Measurements from ENCODE around the gene FBXL13.

Gene FBXL13

GRCh38 chr7:102896585-102896984 is 178.0 kb downstream of the FBXL13 start:
- DNase-seq (ENCODE audit: low read depth) = no peak

- no peak for DNase-seq (ENCODE audit: low read depth)
Measured at GRCh38 chr7:102895602-102896001, 179.0 kb downstream of the FBXL13 start.

GRCh38 chr7:102892631-102893278 is 181.8 kb downstream of the FBXL13 start:
- peak; percentile 88 for DNase-seq (ENCODE audit: low read depth)

- DNase-seq (ENCODE audit: low read depth) = peak; percentile 81
Measured at GRCh38 chr7:102891693-102892261, 182.8 kb downstream of the FBXL13 start.

GRCh38 chr7:102890971-102891692 is 183.5 kb downstream of the FBXL13 start:
- DNase-seq (ENCODE audit: low read depth) = no peak

- DNase-seq (ENCODE audit: low read depth) = peak; percentile 54
Measured at GRCh38 chr7:102890292-102890970, 184.2 kb downstream of the FBXL13 start.

GRCh38 chr7:102889851-102890250 is 184.7 kb downstream of the FBXL13 start:
- DNase-seq (ENCODE audit: low read depth) = no peak

GRCh38 chr7:102888561-102889233 is 185.9 kb downstream of the FBXL13 start:
- no peak for DNase-seq (ENCODE audit: low read depth)

- peak; percentile 81 for DNase-seq (ENCODE audit: low read depth)
Measured at GRCh38 chr7:102883098-102883860, 191.3 kb downstream of the FBXL13 start.

- peak; percentile 99 for DNase-seq (ENCODE audit: low read depth)
Measured at GRCh38 chr7:102875700-102876295, 198.8 kb downstream of the FBXL13 start.

GRCh38 chr7:102874966-102875365 is 199.6 kb downstream of the FBXL13 start:
- peak; percentile 75 for DNase-seq (ENCODE audit: low read depth)

- DNase-seq (ENCODE audit: low read depth) = peak; percentile 94
Measured at GRCh38 chr7:102874166-102874829, 200.3 kb downstream of the FBXL13 start.

- no peak for DNase-seq (ENCODE audit: low read depth)
Measured at GRCh38 chr7:102873470-102874165, 201.0 kb downstream of the FBXL13 start.

- DNase-seq (ENCODE audit: low read depth) = peak; percentile 95
Measured at GRCh38 chr7:102872460-102872859, 202.1 kb downstream of the FBXL13 start.

GRCh38 chr7:102869195-102869594 is 205.4 kb downstream of the FBXL13 start:
- no peak for DNase-seq (ENCODE audit: low read depth)

GRCh38 chr7:102866535-102867215 is 207.9 kb downstream of the FBXL13 start:
- no peak for DNase-seq (ENCODE audit: low read depth)

GRCh38 chr7:102864958-102865357 is 209.6 kb downstream of the FBXL13 start:
- peak; percentile 21 for DNase-seq (ENCODE audit: low read depth)

GRCh38 chr7:102860351-102860811 is 214.2 kb downstream of the FBXL13 start:
- peak; percentile 87 for DNase-seq (ENCODE audit: low read depth)

GRCh38 chr7:102859799-102860125 is 214.8 kb downstream of the FBXL13 start:
- no peak for DNase-seq (ENCODE audit: low read depth)

Measured in amniotic epithelial cell (primary cell).